Stomach (tissue), 4 donors: Measurements from ENCODE around the gene STIL.

Experiments used
- EP300 ChIP-seq: sonication (generic); formaldehyde crosslinking; IDR thresholded peaks from one replicate; pipeline ENCODE4 v1.6.1; 2017; ENCODE audit warnings: antibody characterized with exemption
- POLR2A ChIP-seq, 4 donors: fragments of 450-650 bp; IDR thresholded peaks; one replicate each; pipeline ENCODE4 v1.6.1; 2016; ENCODE audit warnings: antibody characterized with exemption in 4 of 4, control low read depth in 2 of 4, mild to moderate bottlenecking in 1 of 4, moderate library complexity in 1 of 4
- TF ChIP-seq, protein P1 (sequence below), 7 experiments: fragments of 450-650 bp in 4 of 7; fragments of 200-600 bp in 3 of 7; sonication (generic) in 3 of 7; IDR thresholded peaks; one replicate each; pipeline ENCODE4 v1.5.1; 2016 to 2019; ENCODE audit warnings: antibody characterized with exemption in 7 of 7, control low read depth in 2 of 7, mild to moderate bottlenecking in 1 of 7

DNA sequence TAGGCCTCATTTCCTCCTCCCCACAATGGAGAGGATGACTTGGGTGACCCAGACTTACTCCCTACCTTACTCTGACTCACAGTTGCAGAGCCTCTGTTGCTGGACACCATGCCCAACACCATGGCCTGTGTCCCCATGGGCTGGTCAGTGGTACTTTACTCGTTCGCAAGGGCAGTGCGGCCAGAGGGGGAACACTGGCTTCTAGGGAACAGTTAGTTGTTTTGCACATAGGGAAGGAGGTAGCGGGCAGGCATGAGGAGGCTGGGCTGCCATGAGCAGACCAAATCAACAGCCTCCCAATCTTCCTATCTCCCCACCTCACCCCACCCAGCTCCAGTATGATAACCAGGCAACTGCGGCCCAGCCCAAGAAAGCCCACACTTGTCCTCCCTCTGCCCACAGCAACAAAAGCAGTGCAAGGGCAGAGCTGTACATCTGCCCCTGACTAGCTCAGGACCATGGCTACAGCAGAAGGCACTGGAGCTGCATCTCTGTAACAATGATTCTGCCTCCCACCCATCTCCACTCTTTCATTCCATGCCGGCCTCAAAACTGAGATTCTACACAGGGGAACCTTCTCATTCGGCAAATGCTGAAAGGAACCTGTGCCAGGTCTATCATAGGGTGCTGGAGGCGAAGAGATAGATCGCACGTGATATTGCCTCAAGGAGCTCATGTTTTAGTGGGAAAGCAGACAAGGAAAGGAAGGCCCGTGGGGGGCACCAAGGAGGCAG lies 100.5 kb downstream of the STIL start:
- TF ChIP-seq, protein P1, sequence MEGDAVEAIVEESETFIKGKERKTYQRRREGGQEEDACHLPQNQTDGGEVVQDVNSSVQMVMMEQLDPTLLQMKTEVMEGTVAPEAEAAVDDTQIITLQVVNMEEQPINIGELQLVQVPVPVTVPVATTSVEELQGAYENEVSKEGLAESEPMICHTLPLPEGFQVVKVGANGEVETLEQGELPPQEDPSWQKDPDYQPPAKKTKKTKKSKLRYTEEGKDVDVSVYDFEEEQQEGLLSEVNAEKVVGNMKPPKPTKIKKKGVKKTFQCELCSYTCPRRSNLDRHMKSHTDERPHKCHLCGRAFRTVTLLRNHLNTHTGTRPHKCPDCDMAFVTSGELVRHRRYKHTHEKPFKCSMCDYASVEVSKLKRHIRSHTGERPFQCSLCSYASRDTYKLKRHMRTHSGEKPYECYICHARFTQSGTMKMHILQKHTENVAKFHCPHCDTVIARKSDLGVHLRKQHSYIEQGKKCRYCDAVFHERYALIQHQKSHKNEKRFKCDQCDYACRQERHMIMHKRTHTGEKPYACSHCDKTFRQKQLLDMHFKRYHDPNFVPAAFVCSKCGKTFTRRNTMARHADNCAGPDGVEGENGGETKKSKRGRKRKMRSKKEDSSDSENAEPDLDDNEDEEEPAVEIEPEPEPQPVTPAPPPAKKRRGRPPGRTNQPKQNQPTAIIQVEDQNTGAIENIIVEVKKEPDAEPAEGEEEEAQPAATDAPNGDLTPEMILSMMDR (IDR thresholded peaks at IDR 0.05): no peak
- TF ChIP-seq EP300 (no peak), POLR2A (IDR thresholded peaks at IDR 0.05) (no peak)
